Neural cell (in vitro differentiated cells): ENCODE results near the gene ASTN1. TPM values are rescaled to one million over a fixed set of nuclear protein-coding genes. Genes with fewer than 3 reads are reported as not detected.

Source experiments
- H2AFZ ChIP-seq: fragments of 200-600, 300-800 bp; sonication (generic), shearing (Covaris generic); 2 replicates; pipeline ENCODE4 v1.6.0; 2014; ENCODE audit warnings: low read depth, mild to moderate bottlenecking, antibody characterized with exemption, low read length, moderate library complexity
- H3F3A ChIP-seq: fragments of 200-600 bp; shearing (Covaris generic); 2 replicates; pipeline ENCODE4 v1.6.1; 2016; ENCODE audit warnings: mild to moderate bottlenecking, moderate library complexity, mixed read lengths, antibody characterized with exemption, low read length; ENCODE audit not compliant: insufficient read depth, poor library complexity, severe bottlenecking
- H3K27ac ChIP-seq: fragments of 200-600, 300-800 bp; sonication (generic), shearing (Covaris generic); 2 replicates; pipeline ENCODE4 v1.5.1; 2014; ENCODE audit warnings: mild to moderate bottlenecking, low read length, moderate library complexity
- H3K27me3 ChIP-seq: fragments of 300-800, 200-600 bp; sonication (generic), shearing (Covaris generic); 2 replicates; pipeline ENCODE4 v1.6.0; 2014; ENCODE audit warnings: mild to moderate bottlenecking, low read depth, low read length, moderate library complexity; ENCODE audit not compliant: insufficient read depth
- H3K36me3 ChIP-seq: fragments of 300-800, 200-600 bp; sonication (generic), shearing (Covaris generic); 2 replicates; pipeline ENCODE4 v1.5.1; 2014; ENCODE audit warnings: mild to moderate bottlenecking, antibody characterized with exemption, low read length, moderate library complexity; ENCODE audit not compliant: insufficient read depth
- H3K4me2 ChIP-seq: fragments of 300-800, 200-600 bp; sonication (generic), shearing (Covaris generic); 2 replicates; pipeline ENCODE4 v1.6.0; 2014; ENCODE audit warnings: mild to moderate bottlenecking, low read length
- H3K4me3 ChIP-seq: fragments of 300-800, 200-600 bp; sonication (generic), shearing (Covaris generic); 2 replicates; pipeline ENCODE4 v1.5.1; 2014; ENCODE audit warnings: mild to moderate bottlenecking, low read length, moderate library complexity
- H3K79me2 ChIP-seq: fragments of 200-600 bp; shearing (Covaris generic); replicated peaks from 2 replicates; pipeline ENCODE4 v1.6.0; 2014; ENCODE audit warnings: mild to moderate bottlenecking, low read length, moderate library complexity; ENCODE audit not compliant: insufficient read depth
- H3K9ac ChIP-seq: fragments of 300-800, 200-600 bp; sonication (generic), shearing (Covaris generic); 2 replicates; pipeline ENCODE4 v1.6.1; 2016; ENCODE audit warnings: mild to moderate bottlenecking, low read length, mixed read lengths
- H3K9me2 ChIP-seq: fragments of 200-600 bp; shearing (Covaris generic); 2 replicates; pipeline ENCODE4 v1.6.1; 2016; ENCODE audit warnings: mild to moderate bottlenecking, low read length, mixed read lengths; ENCODE audit not compliant: insufficient read depth
- H3K9me3 ChIP-seq: fragments of 200-600, 300-800 bp; sonication (generic), shearing (Covaris generic); 2 replicates; pipeline ENCODE4 v1.6.1; 2016; ENCODE audit warnings: mild to moderate bottlenecking, mixed run types, low read length, moderate library complexity, mixed read lengths
- H4K20me1 ChIP-seq: fragments of 200-600 bp; shearing (Covaris generic); 2 replicates; pipeline ENCODE4 v1.6.1; 2016; ENCODE audit warnings: mild to moderate bottlenecking, mixed run types; ENCODE audit not compliant: insufficient read depth
- CTCF ChIP-seq: fragments of 450-650 bp; IDR thresholded peaks from 2 replicates; pipeline ENCODE4 v1.5.1; 2014; ENCODE audit warnings: antibody characterized with exemption, mild to moderate bottlenecking, moderate library complexity; ENCODE audit not compliant: poor library complexity, severe bottlenecking
- EP300 ChIP-seq: fragments of 450-650 bp; conservative IDR thresholded peaks from 2 replicates; pipeline ENCODE4 v1.6.1; 2014; ENCODE audit warnings: antibody characterized with exemption, mild to moderate bottlenecking, moderate library complexity; ENCODE audit not compliant: poor library complexity, severe bottlenecking
- EZH2 ChIP-seq: fragments of 200-600, 300-800 bp; shearing (Covaris generic), sonication (generic); IDR thresholded peaks from 2 replicates; pipeline ENCODE4 v1.6.1; 2014; ENCODE audit warnings: antibody characterized with exemption, low read length, borderline replicate concordance, mild to moderate bottlenecking; ENCODE audit not compliant: insufficient read depth, poor library complexity, severe bottlenecking
- MXI1 ChIP-seq: fragments of 450-650 bp; conservative IDR thresholded peaks from 2 replicates; pipeline ENCODE4 v1.6.1; 2014; ENCODE audit warnings: antibody characterized with exemption, mild to moderate bottlenecking; ENCODE audit not compliant: poor library complexity, severe bottlenecking
- POLR2AphosphoS5 ChIP-seq: IDR thresholded peaks from 2 replicates; pipeline ENCODE4 v1.6.1; 2012
- RAD21 ChIP-seq: fragments of 450-650 bp; conservative IDR thresholded peaks from 2 replicates; pipeline ENCODE4 v1.6.1; 2014; ENCODE audit warnings: antibody characterized with exemption, mild to moderate bottlenecking, moderate library complexity
- SMC3 ChIP-seq: fragments of 450-650 bp; conservative IDR thresholded peaks from 2 replicates; pipeline ENCODE4 v1.6.1; 2014; ENCODE audit warnings: antibody characterized with exemption, mild to moderate bottlenecking, moderate library complexity; ENCODE audit not compliant: poor library complexity
- TAF1 ChIP-seq: IDR thresholded peaks from 2 replicates; pipeline ENCODE4 v1.6.1; 2012; ENCODE audit warnings: low read depth
- polyA plus RNA-seq: library from polyadenylated mRNA; depleted of rRNA; stranded (reverse); fragments of >200 nt; gene quantifications from 2 replicates; pipeline ENCODE4 v1.2.3, GENCODE V29; 2014
- TF ChIP-seq, protein P1 (sequence below): IDR thresholded peaks from 2 replicates; pipeline ENCODE4 v1.6.1; 2012; ENCODE audit warnings: borderline replicate concordance

ASTN1 gene
- polyA plus RNA-seq, 1 donor from 2014 or later, result 33.4 TPM

- Histone ChIP-seq H3K79me2 (no peaks in the 10 kb centered on the region), H3K4me2 (no peak overlapping the region), H4K20me1 (no peaks in the 10 kb centered on the region), H3K9me2 (no peaks in the 10 kb centered on the region), H3K36me3 (no peaks in the 10 kb centered on the region), H3K27me3 (no peaks in the 10 kb centered on the region), H3K9ac (no peak overlapping the region), H3K9me3 (no peaks in the 10 kb centered on the region), H3F3A (no peaks in the 10 kb centered on the region), H2AFZ (no peak overlapping the region), H3K4me3 (no peak overlapping the region), H3K27ac (no peak overlapping the region)
- no peak for TF ChIP-seq POLR2AphosphoS5
- TF ChIP-seq EP300, result no peak
- TF ChIP-seq CTCF, result no peak
- no peak for TF ChIP-seq SMC3
- no peak for TF ChIP-seq MXI1
- TF ChIP-seq EZH2, result no peak
- no peak for TF ChIP-seq TAF1
- TF ChIP-seq RAD21, result no peak
- TF ChIP-seq, protein P1, sequence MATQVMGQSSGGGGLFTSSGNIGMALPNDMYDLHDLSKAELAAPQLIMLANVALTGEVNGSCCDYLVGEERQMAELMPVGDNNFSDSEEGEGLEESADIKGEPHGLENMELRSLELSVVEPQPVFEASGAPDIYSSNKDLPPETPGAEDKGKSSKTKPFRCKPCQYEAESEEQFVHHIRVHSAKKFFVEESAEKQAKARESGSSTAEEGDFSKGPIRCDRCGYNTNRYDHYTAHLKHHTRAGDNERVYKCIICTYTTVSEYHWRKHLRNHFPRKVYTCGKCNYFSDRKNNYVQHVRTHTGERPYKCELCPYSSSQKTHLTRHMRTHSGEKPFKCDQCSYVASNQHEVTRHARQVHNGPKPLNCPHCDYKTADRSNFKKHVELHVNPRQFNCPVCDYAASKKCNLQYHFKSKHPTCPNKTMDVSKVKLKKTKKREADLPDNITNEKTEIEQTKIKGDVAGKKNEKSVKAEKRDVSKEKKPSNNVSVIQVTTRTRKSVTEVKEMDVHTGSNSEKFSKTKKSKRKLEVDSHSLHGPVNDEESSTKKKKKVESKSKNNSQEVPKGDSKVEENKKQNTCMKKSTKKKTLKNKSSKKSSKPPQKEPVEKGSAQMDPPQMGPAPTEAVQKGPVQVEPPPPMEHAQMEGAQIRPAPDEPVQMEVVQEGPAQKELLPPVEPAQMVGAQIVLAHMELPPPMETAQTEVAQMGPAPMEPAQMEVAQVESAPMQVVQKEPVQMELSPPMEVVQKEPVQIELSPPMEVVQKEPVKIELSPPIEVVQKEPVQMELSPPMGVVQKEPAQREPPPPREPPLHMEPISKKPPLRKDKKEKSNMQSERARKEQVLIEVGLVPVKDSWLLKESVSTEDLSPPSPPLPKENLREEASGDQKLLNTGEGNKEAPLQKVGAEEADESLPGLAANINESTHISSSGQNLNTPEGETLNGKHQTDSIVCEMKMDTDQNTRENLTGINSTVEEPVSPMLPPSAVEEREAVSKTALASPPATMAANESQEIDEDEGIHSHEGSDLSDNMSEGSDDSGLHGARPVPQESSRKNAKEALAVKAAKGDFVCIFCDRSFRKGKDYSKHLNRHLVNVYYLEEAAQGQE, result no peak
These were observed 325.3 kb downstream of the ASTN1 start for GRCh38 chr1:176839216-176839615.

DNA sequence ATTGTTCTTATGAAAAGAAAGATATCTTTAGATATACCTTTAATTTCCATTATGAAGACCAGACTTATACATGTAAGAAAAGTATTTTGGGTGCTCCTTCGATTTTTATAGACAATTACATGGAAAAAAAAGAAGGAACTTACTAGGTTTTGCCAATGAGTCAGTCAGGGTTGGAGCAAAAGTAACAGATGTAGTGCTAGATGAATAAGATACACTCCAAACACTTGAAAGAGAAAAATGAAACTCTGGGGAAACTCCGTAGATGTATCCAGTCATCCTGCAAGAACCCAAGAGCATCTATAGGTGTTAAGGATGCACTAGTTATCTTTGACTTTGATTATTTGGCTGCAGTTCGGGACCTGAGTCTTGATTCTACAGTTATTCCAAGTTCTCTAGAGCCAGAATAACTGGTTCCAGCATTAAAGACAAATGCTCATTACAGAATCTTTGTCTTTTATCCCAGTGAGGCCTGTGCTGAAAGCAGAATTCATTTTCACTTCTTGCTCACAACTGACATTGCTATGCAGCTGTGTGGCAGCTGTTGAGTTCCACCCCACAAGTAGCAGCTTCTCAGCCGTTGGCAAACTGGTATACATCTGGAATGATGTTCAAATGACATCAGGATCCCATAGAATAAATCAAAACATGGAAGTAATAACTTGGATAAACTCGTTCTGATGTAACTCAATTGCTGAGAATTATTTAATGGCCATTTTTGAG lies 326.1 kb downstream of the ASTN1 start:
- Histone ChIP-seq H4K20me1 (no peaks in the 10 kb centered on the region), H2AFZ (no peak overlapping the region), H3K27ac (no peak overlapping the region), H3K36me3 (no peaks in the 10 kb centered on the region), H3K4me3 (no peak overlapping the region), H3K4me2 (no peak overlapping the region), H3K79me2 (no peaks in the 10 kb centered on the region), H3K9me3 (no peaks in the 10 kb centered on the region), H3F3A (no peaks in the 10 kb centered on the region), H3K27me3 (no peaks in the 10 kb centered on the region), H3K9me2 (no peaks in the 10 kb centered on the region), H3K9ac (no peak overlapping the region)
- TF ChIP-seq EP300 (no peak), TAF1 (no peak), POLR2AphosphoS5 (no peak), SMC3 (no peak), MXI1 (no peak), RAD21 (no peak), EZH2 (no peak), CTCF (no peak)
- TF ChIP-seq, protein P1, result no peak
